Stimulated activated CD4-positive, alpha-beta T cell treated with anti-CD3 and anti-CD28 coated beads, Interleukin-1b, Interleukin-23, amount 100 ng/mL, for 4 hours (primary cell): Measurements from ENCODE around the gene MFF.

Source experiments
- DNase-seq, 2 donors: peaks; one replicate each; pipeline ENCODE4 v3.0.0-alpha.2; 2020; ENCODE audit warnings: low read depth in 2 of 2

MFF gene

DNA sequence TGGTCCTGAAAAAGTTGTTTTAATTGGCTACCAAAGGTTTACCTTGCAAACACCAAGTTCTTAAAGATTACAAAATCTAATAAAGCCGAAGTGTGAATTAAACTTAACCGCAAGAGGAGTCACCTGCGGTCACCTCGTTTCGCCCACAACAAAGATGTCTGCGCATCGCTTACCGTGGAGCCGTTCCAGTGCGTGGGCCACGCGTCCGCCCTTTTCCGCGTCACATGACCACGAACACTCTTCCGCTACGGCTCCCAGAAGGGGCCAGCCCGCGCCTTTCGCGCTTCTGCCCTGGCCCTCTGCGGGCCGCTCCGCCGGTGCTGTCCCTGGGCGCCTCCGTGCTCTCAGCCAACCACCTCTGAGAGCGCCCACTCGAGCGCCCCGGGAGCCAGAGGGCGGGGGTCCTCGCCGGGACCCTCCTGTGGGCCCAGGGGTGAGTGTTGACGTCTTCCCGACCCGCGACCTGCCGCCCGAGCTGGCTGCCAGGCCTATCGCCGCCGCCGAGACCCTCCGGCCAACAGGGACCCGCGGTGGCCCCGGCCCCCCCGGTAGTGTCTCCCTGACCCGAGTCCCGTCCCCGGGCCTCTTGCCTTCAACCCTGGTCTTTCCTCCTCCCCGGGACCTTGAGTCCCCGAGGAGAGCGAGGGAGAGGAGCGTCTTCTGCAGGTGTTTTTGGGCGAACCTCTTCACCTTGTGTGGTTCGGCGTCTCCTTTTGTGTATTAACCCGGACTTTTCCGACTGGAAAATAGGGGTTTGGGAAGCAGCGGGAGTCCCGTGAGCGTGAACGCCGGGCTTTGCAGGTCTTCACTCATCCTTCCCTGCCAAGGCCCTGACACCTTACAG is at the start of gene MFF:
TSS of gene MFF (plus strand) at position 257 of the 844 bp plus-strand sequence. CDS start 5,415 bp downstream, outside the sequence.
- DNase-seq, result peak; percentile 87 to 89

DNA sequence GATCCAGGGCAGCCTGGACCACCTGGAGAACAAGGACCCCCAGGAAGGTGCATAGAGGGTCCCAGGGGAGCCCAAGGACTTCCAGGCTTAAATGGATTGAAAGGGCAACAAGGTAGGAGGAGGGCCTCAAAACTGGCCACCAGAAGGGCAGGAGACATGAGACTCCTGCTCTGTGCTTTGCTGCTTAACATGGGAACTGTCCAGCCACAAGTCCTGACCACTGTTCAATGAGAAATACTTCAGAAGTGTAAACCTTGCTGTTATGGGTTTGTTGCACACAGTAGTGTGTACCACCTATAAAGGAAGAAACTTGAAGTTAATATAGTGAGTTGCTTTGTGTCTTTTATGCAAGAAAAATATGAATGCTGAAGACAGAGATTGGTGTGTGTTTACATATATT is 44.2 kb upstream of the MFF start:
- DNase-seq, result no peak

DNA sequence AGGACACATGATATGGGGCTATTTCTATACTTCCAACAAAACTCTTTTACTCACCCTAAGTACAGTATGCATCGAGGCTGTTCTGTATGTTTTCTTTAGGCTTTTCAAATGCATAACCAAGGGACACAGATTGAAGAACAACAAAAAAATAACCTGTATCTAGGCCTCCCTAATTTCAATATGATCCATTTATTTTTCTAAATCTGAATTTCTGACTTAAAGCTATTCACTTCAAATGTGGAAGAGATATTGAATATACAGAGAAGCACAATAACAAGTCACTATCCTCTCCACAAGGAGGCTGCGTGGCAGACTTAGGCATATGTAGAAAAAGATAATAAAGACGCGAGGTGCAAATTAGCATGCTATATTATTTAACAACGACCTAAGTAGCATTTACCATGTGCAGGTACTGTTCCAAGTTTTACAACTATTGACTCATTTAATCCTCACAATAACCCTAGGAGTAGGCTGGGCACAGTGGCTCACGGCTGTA is 39.3 kb upstream of the MFF start:
- DNase-seq, result no peak

- no peak for DNase-seq
Observed at GRCh38 chr2:227287771-227288170, 37.3 kb upstream of the MFF start.

DNA sequence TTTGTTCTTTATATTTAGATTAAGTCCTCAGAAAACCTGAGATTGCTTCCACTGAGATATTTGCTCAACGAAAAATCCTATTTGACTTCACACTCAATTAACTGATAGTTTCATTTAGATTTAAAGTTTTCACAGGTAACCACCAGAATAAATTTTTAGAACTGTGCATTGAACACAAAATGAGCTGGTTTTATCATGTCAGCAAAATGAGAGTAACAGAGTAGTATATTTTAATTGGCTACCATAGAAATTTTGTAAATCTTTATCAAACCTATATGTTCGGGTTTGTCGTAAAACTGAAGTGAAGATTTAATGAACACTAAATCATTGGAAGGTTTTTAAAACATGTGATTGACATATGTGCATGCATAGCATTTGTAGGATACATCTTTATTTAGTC is 32.7 kb upstream of the MFF start:
- no peak for DNase-seq

GRCh38 chr2:227293531-227293930 is 31.5 kb upstream of the MFF start:
- DNase-seq, result no peak

GRCh38 chr2:227295806-227296205 is 29.2 kb upstream of the MFF start:
- no peak for DNase-seq

GRCh38 chr2:227296671-227297405 is 28.2 kb upstream of the MFF start:
- DNase-seq, result no peak

DNA sequence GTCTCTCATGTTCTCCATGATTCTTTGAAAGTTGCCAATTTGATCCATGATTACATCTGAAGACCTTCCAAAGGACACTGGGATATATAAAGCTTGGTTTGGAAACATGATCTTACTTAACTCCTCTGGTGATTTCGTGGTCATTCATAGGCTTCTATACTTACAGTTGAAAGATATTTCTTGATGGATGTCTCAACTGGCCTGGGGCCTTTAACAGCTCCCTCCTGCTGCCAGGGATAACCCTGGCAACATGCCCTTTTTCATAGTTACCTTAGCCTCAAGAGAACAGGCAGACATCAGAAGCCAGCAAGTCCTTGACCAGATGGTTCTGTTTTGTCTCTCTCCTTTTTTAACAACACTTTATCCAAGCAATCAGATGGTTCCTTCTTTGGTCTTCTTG is 23.5 kb upstream of the MFF start:
- no peak for DNase-seq

DNA sequence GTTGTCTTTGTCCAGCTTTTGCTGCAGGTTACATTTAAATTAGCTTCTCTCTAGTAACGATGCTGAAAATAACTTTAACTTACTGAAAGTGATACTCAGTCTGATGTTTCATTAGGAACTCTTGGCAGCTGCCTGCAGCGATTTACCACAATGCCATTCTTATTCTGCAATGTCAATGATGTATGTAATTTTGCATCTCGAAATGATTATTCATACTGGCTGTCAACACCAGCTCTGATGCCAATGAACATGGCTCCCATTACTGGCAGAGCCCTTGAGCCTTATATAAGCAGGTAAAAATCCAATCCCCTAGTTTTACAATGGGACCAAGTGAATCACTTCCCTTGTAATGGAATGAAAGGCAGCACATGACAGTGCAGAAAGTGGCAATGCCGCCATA is 16.3 kb upstream of the MFF start:
- no peak for DNase-seq

GRCh38 chr2:227310756-227311110 is 14.3 kb upstream of the MFF start:
- no peak for DNase-seq

DNA sequence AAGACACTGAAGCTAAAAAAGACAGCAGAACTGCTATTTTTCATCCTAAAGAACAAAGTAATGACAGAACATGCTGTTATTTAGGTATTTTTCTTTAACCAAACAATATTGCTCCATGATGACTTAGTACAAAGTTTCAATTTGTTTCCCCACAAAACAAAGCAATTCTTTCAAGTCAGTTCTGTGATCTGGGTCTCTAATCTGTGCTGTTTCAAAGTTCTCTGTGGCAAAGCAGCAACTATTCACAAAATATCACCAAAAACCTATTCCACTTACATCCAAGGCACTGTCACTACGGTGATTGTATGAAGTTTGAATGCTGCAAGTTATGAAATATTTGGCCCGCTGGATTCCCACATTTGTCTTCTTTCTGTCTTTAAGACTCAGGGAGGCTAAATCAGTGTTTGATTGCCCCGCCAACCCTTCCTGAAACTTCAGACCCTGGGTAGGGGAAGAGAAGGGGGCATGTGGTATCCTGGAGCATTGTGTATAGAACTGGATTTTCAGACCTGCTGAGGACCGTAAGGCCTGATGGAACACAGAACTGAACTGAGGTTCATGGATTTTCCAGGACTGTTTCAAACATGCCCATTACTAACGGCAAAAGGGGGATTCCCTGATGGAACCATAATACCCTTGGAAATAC is 13.1 kb upstream of the MFF start:
- no peak for DNase-seq

DNA sequence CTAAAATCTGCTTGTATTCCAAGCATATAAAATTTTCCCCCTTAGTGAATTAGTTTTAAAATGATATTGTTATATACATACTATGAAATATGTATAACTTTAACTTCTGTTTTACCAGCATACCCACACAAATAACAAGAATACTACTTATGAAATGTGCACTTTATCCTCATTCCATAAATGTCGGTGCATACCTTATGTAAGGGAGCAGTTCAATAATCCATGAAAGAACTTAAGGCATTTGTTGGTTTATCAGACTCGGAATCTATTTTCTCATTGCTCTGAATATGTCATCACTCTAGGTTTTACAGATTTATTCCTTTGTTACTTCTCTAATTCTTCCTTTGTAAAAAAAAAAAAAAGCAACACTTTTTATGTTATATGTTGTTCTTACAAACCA is 12.5 kb upstream of the MFF start:
- no peak for DNase-seq

GRCh38 chr2:227313310-227313709 is 11.7 kb upstream of the MFF start:
- no peak for DNase-seq

DNA sequence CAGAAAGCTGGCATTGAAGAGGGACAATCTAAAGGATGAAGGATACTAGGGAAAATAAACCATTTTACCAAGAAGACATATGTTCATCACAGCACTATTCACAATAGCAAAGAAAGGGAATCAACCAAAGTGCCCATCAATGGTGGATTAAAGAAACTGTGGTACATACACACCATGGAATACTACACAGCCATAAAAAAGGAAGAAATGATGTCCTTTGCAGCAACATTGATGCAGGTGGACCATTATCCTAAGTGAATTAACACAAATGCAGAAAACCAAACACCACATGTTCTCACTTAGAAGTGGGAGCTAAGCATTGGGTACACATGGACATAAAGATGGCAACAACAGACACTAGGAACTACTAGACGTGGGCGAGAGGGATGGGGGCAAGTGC is 7.2 kb upstream of the MFF start:
- DNase-seq, result no peak

GRCh38 chr2:227320305-227321094 is 4.6 kb upstream of the MFF start:
- no peak for DNase-seq

GRCh38 chr2:227322530-227323205 is 2.4 kb upstream of the MFF start:
- no peak for DNase-seq

GRCh38 chr2:227323818-227324217 is 1.2 kb upstream of the MFF start:
- DNase-seq, result no peak

GRCh38 chr2:227324642-227324994 is 433 bp upstream of the MFF start:
- peak in 1 of 2 donors; percentile 12 for DNase-seq

- no peak for DNase-seq
Observed at GRCh38 chr2:227325839-227326195, 766 bp downstream of the MFF start.

DNA sequence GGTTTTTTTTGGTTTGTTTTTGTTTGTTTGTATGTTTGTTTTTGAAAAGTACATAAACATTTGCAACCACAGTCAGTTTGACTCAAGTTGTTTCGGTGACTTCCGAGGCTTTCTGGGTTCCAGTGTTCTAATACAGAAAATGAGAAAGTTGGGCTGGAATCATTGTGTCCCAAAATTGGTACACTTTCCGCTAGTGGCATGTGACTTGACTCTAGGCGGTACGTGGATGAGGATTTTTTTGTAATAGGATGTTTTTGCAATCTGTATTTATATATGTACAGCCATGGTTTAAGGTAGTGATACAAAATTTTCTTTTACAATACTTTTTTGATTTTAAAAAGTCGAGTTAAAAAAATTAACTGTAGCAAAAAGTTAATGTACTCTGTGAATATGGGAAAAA is 1.7 kb downstream of the MFF start:
- no peak for DNase-seq
